ENCODE measurements around the gene MED31. TPM values are rescaled to one million over a fixed set of nuclear protein-coding genes. Genes with fewer than 3 reads are reported as not detected.
"Not testable (repeated sequence)": the region's sequence is repeated elsewhere in the genome, so short reads cannot be mapped to it uniquely, and the experiment has no call there.

MED31 gene
- total RNA-seq: 10 to 100 TPM; 20.6 to 28.1 (median 25.2) TPM

DNA sequence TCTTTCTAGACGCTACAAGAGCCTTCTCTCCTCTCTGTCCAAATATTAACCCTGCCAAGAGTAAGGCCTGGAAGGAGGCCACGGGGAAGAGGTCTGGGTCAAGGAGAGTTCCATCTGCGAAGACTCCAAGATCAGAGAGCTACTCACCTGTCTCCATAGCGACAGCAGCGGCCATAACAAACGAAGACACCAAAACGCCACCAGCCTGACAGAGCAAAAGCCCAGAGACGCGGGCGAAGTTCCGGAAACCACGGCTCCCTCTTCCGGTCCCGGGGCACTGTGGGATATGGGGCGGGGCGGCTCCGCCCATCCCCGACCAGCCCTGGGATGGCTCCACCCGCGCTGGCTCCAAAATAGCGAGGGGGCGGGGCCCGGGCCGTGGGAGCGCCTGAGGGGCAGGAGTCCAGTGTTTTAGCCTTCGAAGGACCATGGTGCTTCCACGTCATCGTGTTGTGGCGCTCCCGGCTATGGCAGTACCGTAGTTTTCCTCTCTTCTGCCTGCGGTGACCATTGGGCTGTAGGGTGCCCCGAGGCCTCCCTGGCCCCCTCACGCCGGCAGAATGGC, at the start of gene MED31, which contains the start of gene C17orf100:
Gene MED31, minus strand, starts transcription at position 252 of the 565 bp plus-strand sequence. Its CDS starts 77 bp downstream, at position 175.
Gene C17orf100, plus strand, starts transcription at position 409 of the 565 bp plus-strand sequence. Its CDS starts 152 bp downstream, at position 561.
- Mint-ChIP-seq H3K27me3 (ENCODE audit: low read depth) (no peaks in the 10 kb centered on the region), H3K36me3 (ENCODE audit: insufficient read depth) (peaks cover 26% of the 10 kb centered on the region), H3K4me3 (peak within 1 kb of the TSS; percentile 96), H3K4me1 (ENCODE audit: low read depth) (peaks cover 65% of the 10 kb centered on the region), H3K9me3 (no peaks in the 10 kb centered on the region)
- ATAC-seq (peak; percentile 97), DNase-seq (peak; percentile 89)

- H3K27me3 Mint-ChIP-seq (ENCODE audit: low read depth): peaks cover 14% of the 10 kb centered on the region
- H3K4me3 Mint-ChIP-seq: no peak overlapping the region
- DNase-seq (no peak), ATAC-seq (no peak)
- no peaks in the 10 kb centered on the region for H3K36me3 Mint-ChIP-seq (ENCODE audit: insufficient read depth)
- no peaks in the 10 kb centered on the region for H3K4me1 Mint-ChIP-seq (ENCODE audit: low read depth)
- no peaks in the 10 kb centered on the region for H3K9me3 Mint-ChIP-seq
These were observed 49.5 kb upstream of the MED31 start for GRCh38 chr17:6700948-6701307.

DNA sequence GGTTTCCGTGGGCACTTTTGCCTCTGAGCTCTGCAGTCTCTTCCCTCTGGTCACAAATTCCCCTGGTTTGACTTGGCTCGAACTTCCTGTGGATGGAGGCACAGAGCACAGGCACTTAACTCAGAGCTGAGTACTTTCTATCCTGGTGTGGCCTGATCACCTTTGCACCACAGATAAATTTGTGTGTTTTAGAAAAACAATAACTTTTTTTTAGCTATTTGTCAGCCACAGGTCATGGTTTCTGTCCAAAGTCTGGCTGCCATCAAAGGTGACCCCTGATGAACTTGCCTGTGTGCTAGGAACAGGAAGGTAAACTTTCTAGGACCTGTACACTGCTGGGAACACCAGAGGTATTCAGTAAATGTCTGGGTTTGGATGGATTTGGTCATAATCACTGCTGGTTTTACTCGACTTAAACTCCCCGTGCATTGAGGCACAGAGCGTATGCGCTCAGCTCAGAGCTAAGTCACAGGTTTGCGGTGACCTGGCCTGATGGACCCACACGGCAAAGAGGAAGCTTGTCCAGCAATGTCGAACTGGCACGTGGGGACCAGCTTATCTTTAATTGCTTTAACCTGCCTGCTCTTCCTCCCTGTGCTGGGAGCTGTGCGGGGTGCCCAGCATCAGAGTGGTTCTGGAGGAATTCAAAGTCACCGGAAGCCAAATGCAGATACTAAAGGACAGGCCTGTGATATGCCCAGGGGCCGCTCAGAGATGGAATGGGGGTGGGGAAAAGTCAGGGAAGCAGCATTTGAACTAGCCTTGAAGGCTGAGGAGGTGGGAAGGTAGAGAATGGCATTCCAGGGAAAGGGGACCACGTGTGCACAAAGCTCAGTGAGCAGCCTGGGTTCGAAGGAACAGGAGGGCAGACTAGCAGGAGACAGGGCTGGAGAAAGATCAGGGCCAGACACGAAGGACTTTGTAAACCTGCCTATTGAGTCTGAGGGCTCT, 48.9 kb upstream of the MED31 start:
- Mint-ChIP-seq H3K27me3 (ENCODE audit: low read depth) (peaks cover 16% of the 10 kb centered on the region), H3K36me3 (ENCODE audit: insufficient read depth) (no peaks in the 10 kb centered on the region)
- DNase-seq: no peak

GRCh38 chr17:6698004-6698403, 46.6 kb upstream of the MED31 start:
- Mint-ChIP-seq H3K9me3 (no peaks in the 10 kb centered on the region), H3K36me3 (ENCODE audit: insufficient read depth) (no peaks in the 10 kb centered on the region), H3K27me3 (ENCODE audit: low read depth) (peaks cover 20% of the 10 kb centered on the region), H3K4me1 (ENCODE audit: low read depth) (no peaks in the 10 kb centered on the region), H3K4me3 (no peak overlapping the region)
- no peak for DNase-seq
- ATAC-seq: no peak

More for the DNA sequence above, 48.9 kb upstream of the MED31 start:
- no peaks in the 10 kb centered on the region for H3K4me1 Mint-ChIP-seq (ENCODE audit: low read depth)
- H3K4me3 Mint-ChIP-seq: no peak overlapping the region
- no peaks in the 10 kb centered on the region for H3K9me3 Mint-ChIP-seq
- no peak for ATAC-seq

DNA sequence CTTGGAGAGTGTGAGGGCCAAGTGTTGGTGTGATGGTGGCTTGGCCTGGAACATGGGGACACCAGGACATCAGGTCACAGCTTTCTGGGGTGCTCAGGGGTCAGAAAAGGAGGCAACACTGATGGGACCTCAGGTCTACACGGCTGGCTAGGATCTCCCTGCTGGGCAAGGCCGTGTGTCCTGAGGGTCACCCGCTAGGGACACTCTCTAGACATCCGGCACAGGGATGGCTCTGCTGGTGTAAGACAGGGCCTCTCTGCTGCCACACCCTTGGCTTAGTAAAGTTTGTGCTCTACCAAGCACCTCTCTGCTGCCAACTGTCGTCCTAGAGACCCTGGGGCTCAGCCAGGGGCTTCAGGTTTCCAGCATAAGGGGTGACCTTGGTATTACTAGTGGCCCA, 45.5 kb upstream of the MED31 start:
- H3K27me3 Mint-ChIP-seq (ENCODE audit: low read depth): peaks cover 24% of the 10 kb centered on the region
- H3K36me3 Mint-ChIP-seq (ENCODE audit: insufficient read depth): no peaks in the 10 kb centered on the region
- no peaks in the 10 kb centered on the region for H3K9me3 Mint-ChIP-seq
- DNase-seq (no peak), ATAC-seq (no peak)
- no peaks in the 10 kb centered on the region for H3K4me1 Mint-ChIP-seq (ENCODE audit: low read depth)
- no peak overlapping the region for H3K4me3 Mint-ChIP-seq

DNA sequence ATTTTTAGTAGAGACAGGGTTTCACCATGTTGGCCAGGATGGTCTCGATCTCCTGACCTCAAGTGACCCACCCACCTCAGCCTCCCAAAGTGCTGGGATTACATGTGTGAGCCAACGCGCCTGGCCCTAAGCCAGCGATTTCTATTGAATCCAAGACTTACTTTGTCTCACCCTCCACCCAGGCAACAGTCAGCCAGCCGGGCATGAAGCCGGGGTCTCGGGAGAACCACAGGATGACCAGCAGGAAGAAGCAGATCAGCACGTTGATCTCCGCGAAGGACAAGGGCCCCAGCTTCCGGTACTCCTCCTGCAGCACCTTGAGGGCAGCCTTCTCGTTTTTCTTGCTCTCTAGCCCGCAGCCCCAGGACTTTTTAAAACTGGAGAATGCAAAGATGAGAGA, 44.2 kb upstream of the MED31 start:
- Mint-ChIP-seq H3K4me1 (ENCODE audit: low read depth) (no peaks in the 10 kb centered on the region), H3K36me3 (ENCODE audit: insufficient read depth) (no peaks in the 10 kb centered on the region), H3K27me3 (ENCODE audit: low read depth) (peaks cover 33% of the 10 kb centered on the region), H3K4me3 (no peak overlapping the region), H3K9me3 (no peaks in the 10 kb centered on the region)
- ATAC-seq (no peak), DNase-seq (no peak)

GRCh38 chr17:6695051-6695450, 43.6 kb upstream of the MED31 start:
- no peaks in the 10 kb centered on the region for H3K9me3 Mint-ChIP-seq
- no peaks in the 10 kb centered on the region for H3K36me3 Mint-ChIP-seq (ENCODE audit: insufficient read depth)
- ATAC-seq: no peak

GRCh38 chr17:6691958-6692357, 40.6 kb upstream of the MED31 start:
- H3K9me3 Mint-ChIP-seq; H3K4me1 Mint-ChIP-seq (ENCODE audit: low read depth); ATAC-seq; DNase-seq; H3K4me3 Mint-ChIP-seq; H3K36me3 Mint-ChIP-seq (ENCODE audit: insufficient read depth): not testable (repeated sequence)
- peaks cover 44% of the 10 kb centered on the region for H3K27me3 Mint-ChIP-seq (ENCODE audit: low read depth)

More at GRCh38 chr17:6695051-6695450, 43.6 kb upstream of the MED31 start:
- Mint-ChIP-seq H3K4me1 (ENCODE audit: low read depth) (no peaks in the 10 kb centered on the region), H3K4me3 (no peak overlapping the region), H3K27me3 (ENCODE audit: low read depth) (peaks cover 38% of the 10 kb centered on the region)
- no peak for DNase-seq

DNA sequence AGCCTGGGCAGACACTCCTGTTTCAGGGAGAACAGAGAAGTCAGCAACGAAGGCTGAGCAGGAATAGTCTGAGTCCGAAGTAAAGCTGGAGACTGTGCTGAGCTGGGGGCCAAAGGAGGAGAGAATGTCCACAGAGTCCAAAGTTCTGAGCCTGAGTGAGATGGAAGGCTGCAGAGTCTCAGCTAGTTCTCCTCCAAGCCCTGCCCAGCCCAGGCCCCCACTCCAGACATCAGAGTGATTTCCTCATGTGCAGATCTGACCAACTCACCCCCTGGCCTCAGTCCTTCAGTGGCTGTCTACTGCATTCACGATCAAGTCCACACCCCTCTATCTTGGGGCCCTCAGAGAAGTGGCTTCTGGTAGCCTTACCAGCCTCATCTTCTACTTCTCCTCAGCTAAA, 40.1 kb upstream of the MED31 start:
- Mint-ChIP-seq H3K9me3 (no peaks in the 10 kb centered on the region), H3K4me3 (no peak overlapping the region), H3K4me1 (ENCODE audit: low read depth) (no peaks in the 10 kb centered on the region), H3K36me3 (ENCODE audit: insufficient read depth) (no peaks in the 10 kb centered on the region), H3K27me3 (ENCODE audit: low read depth) (peaks cover 42% of the 10 kb centered on the region)
- DNase-seq (no peak), ATAC-seq (no peak)

- peaks cover 36% of the 10 kb centered on the region for H3K27me3 Mint-ChIP-seq (ENCODE audit: low read depth)
- H3K9me3 Mint-ChIP-seq: no peaks in the 10 kb centered on the region
These were observed 39.2 kb upstream of the MED31 start for GRCh38 chr17:6690641-6691040.

GRCh38 chr17:6688944-6689343, 37.5 kb upstream of the MED31 start:
- no peak for ATAC-seq
- no peaks in the 10 kb centered on the region for H3K9me3 Mint-ChIP-seq
- H3K4me1 Mint-ChIP-seq (ENCODE audit: low read depth): no peaks in the 10 kb centered on the region
- no peaks in the 10 kb centered on the region for H3K36me3 Mint-ChIP-seq (ENCODE audit: insufficient read depth)
- H3K4me3 Mint-ChIP-seq: no peak overlapping the region
- H3K27me3 Mint-ChIP-seq (ENCODE audit: low read depth): peaks cover 31% of the 10 kb centered on the region
- no peak for DNase-seq

More at GRCh38 chr17:6690641-6691040, 39.2 kb upstream of the MED31 start:
- no peaks in the 10 kb centered on the region for H3K4me1 Mint-ChIP-seq (ENCODE audit: low read depth)
- no peak for ATAC-seq
- no peak for DNase-seq
- H3K36me3 Mint-ChIP-seq (ENCODE audit: insufficient read depth): no peaks in the 10 kb centered on the region
- H3K4me3 Mint-ChIP-seq: no peak overlapping the region

DNA sequence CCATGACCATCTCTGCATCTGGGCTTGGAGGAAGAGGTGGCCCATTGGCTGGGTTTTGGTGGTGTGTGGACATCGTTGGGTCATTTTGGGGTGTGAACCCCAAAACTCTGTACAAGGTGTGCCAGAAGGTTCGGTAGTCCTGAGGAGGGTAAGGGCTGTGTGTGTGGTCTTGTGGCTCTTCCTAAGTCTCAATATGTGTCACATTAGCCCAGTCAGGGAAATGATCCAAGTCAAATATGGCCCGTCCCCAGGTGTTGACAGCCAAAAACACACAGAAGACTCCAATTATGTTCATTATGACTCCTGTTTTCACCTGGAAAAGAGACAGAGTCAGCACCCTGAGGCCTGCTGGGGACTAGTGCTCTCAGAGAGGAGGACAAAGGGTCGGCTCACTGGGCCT, 34.6 kb upstream of the MED31 start:
- no peak for ATAC-seq
- Mint-ChIP-seq H3K4me1 (ENCODE audit: low read depth) (no peaks in the 10 kb centered on the region), H3K36me3 (ENCODE audit: insufficient read depth) (no peaks in the 10 kb centered on the region), H3K4me3 (no peak overlapping the region), H3K27me3 (ENCODE audit: low read depth) (peaks cover 31% of the 10 kb centered on the region), H3K9me3 (no peaks in the 10 kb centered on the region)
- DNase-seq: no peak

GRCh38 chr17:6684881-6685767, 33.7 kb upstream of the MED31 start:
- no peaks in the 10 kb centered on the region for H3K9me3 Mint-ChIP-seq
- no peak overlapping the region for H3K4me3 Mint-ChIP-seq
- H3K36me3 Mint-ChIP-seq (ENCODE audit: insufficient read depth): no peaks in the 10 kb centered on the region
- H3K4me1 Mint-ChIP-seq (ENCODE audit: low read depth): no peaks in the 10 kb centered on the region
- DNase-seq: no peak
- no peak for ATAC-seq
- peaks cover 30% of the 10 kb centered on the region for H3K27me3 Mint-ChIP-seq (ENCODE audit: low read depth)

- peaks cover 34% of the 10 kb centered on the region for H3K27me3 Mint-ChIP-seq (ENCODE audit: low read depth)
- H3K9me3 Mint-ChIP-seq: no peaks in the 10 kb centered on the region
- no peak overlapping the region for H3K4me3 Mint-ChIP-seq
- no peaks in the 10 kb centered on the region for H3K36me3 Mint-ChIP-seq (ENCODE audit: insufficient read depth)
- ATAC-seq: no peak
- no peaks in the 10 kb centered on the region for H3K4me1 Mint-ChIP-seq (ENCODE audit: low read depth)
- no peak for DNase-seq
These were observed 33.0 kb upstream of the MED31 start for GRCh38 chr17:6684460-6684783.

Data from activated T-cell treated with anti-CD3 and anti-CD28 coated beads, Interleukin-2, amount 50 U/mL, for 4 hours (primary cell).